ENCODE measurements around the gene SIGLEC15. TPM values are rescaled to one million over a fixed set of nuclear protein-coding genes. Genes with fewer than 3 reads are reported as not detected.

The SIGLEC15 gene
- total RNA-seq, 2 donors from 2014 or later, result not detected

- Histone ChIP-seq H3K27ac (no peak overlapping the region), H3K9ac (ENCODE audit: low read depth in 2 of 2, low read length in 2 of 2) (no peak overlapping the region), H3K9me3 (no peaks in the 10 kb centered on the region), H3K4me3 (no peak overlapping the region), H3K27me3 (no peaks in the 10 kb centered on the region), H3K4me1 (no peaks in the 10 kb centered on the region), H3K36me3 (no peaks in the 10 kb centered on the region)
- intact Hi-C loops (cut with DNase I), result no loop called here
- DNase-seq, result no peak
- TF ChIP-seq CTCF (IDR thresholded peaks at IDR 0.05), result no peak
Observed at GRCh38 chr18:45783097-45784075, 42.1 kb upstream of the SIGLEC15 start.

GRCh38 chr18:45785134-45785533 is 40.3 kb upstream of the SIGLEC15 start:
- intact Hi-C loops (cut with DNase I), result no loop called here
- Histone ChIP-seq H3K27ac (no peak overlapping the region), H3K4me3 (no peak overlapping the region), H3K27me3 (no peaks in the 10 kb centered on the region), H3K9ac (ENCODE audit: low read depth in 2 of 2, low read length in 2 of 2) (no peak overlapping the region), H3K4me1 (no peaks in the 10 kb centered on the region), H3K36me3 (no peaks in the 10 kb centered on the region), H3K9me3 (no peaks in the 10 kb centered on the region)
- no peak for DNase-seq
- TF ChIP-seq CTCF (IDR thresholded peaks at IDR 0.05), result no peak

GRCh38 chr18:45786941-45787340 is 38.5 kb upstream of the SIGLEC15 start:
- Histone ChIP-seq H3K4me3 (no peak overlapping the region), H3K4me1 (no peaks in the 10 kb centered on the region), H3K36me3 (no peaks in the 10 kb centered on the region), H3K9ac (ENCODE audit: low read depth in 2 of 2, low read length in 2 of 2) (no peak overlapping the region), H3K27ac (no peak overlapping the region), H3K9me3 (no peaks in the 10 kb centered on the region), H3K27me3 (no peaks in the 10 kb centered on the region)
- no peak for DNase-seq
- no peak for TF ChIP-seq CTCF (IDR thresholded peaks at IDR 0.05)
- intact Hi-C loops (cut with DNase I), result no loop called here

GRCh38 chr18:45787346-45787745 is 38.1 kb upstream of the SIGLEC15 start:
- Histone ChIP-seq H3K27me3 (no peaks in the 10 kb centered on the region), H3K36me3 (no peaks in the 10 kb centered on the region), H3K4me1 (no peaks in the 10 kb centered on the region), H3K9me3 (no peaks in the 10 kb centered on the region), H3K27ac (no peak overlapping the region), H3K9ac (ENCODE audit: low read depth in 2 of 2, low read length in 2 of 2) (no peak overlapping the region), H3K4me3 (no peak overlapping the region)
- no peak for DNase-seq
- no peak for TF ChIP-seq CTCF (IDR thresholded peaks at IDR 0.05)
- intact Hi-C loops (cut with DNase I), result no loop called here

- no peak for TF ChIP-seq CTCF (IDR thresholded peaks at IDR 0.05)
- Histone ChIP-seq H3K4me1 (no peaks in the 10 kb centered on the region), H3K36me3 (no peaks in the 10 kb centered on the region), H3K9me3 (no peaks in the 10 kb centered on the region), H3K4me3 (no peak overlapping the region), H3K27ac (no peak overlapping the region), H3K27me3 (no peaks in the 10 kb centered on the region), H3K9ac (ENCODE audit: low read depth in 2 of 2, low read length in 2 of 2) (no peak overlapping the region)
- no peak for DNase-seq
- intact Hi-C loops (cut with DNase I), result no loop called here
Observed at GRCh38 chr18:45788861-45789260, 36.6 kb upstream of the SIGLEC15 start.
